HepG2 (cell line): ENCODE measurements around the gene SETD5. TPM values are rescaled to one million over a fixed set of nuclear protein-coding genes. Genes with fewer than 3 reads are reported as not detected.
A peak's percentile ranks its signal among the peaks of the same experiment; 100 is the strongest.

ENCODE experiments used
- ARNT2 ChIP-seq: sonication (generic); formaldehyde crosslinking; IDR thresholded peaks from 2 replicates; pipeline ENCODE4 v1.8.0; 2022; ENCODE audit warnings: mild to moderate bottlenecking, low read depth, missing genetic modification reagents, moderate library complexity
- HCFC1 ChIP-seq: fragments of 150-350 bp; IDR thresholded peaks from 2 replicates; pipeline ENCODE4 v1.6.1; 2014; ENCODE audit warnings: low read depth, low read length
- HNRNPUL1 ChIP-seq: fragments of 200-400 bp; formaldehyde crosslinking; IDR thresholded peaks from 2 replicates; pipeline ENCODE4 v1.6.1; 2017; ENCODE audit warnings: low read depth, mild to moderate bottlenecking, low read length, moderate library complexity
- IRF2 ChIP-seq: IDR thresholded peaks from 2 replicates; pipeline ENCODE4 v1.6.1; 2018; ENCODE audit warnings: missing genetic modification reagents, missing compliant biosample characterization
- KLF12 ChIP-seq: sonication (generic); formaldehyde crosslinking; IDR thresholded peaks from 2 replicates; pipeline ENCODE4 v1.4.0; 2020; ENCODE audit warnings: missing genetic modification reagents, borderline replicate concordance
- MEF2D ChIP-seq: sonication (generic); formaldehyde crosslinking; IDR thresholded peaks from 2 replicates; pipeline ENCODE4 v1.5.1; 2020; ENCODE audit warnings: mild to moderate bottlenecking, missing genetic modification reagents
- NONO ChIP-seq, 2 experiments: fragments of 450-650 bp in 1 of 2; sonication (generic) in 1 of 2; formaldehyde crosslinking in 1 of 2; IDR thresholded peaks in 1 of 2; conservative IDR thresholded peaks in 1 of 2; 2 replicates each; pipeline versions ENCODE4 v1.6.1 to v1.8.0; 2017 to 2022; ENCODE audit warnings: mild to moderate bottlenecking in 1 of 2, missing genetic modification reagents in 1 of 2, moderate library complexity in 1 of 2
- PRMT3 ChIP-seq: sonication (generic); formaldehyde crosslinking; IDR thresholded peaks from 2 replicates; pipeline ENCODE4 v1.8.1; 2022; ENCODE audit warnings: low read depth, mild to moderate bottlenecking, moderate library complexity, missing genetic modification reagents, borderline replicate concordance
- RAD21 ChIP-seq: fragments of 450-650 bp; formaldehyde crosslinking; IDR thresholded peaks from 2 replicates; pipeline ENCODE4 v1.5.0; 2020; ENCODE audit warnings: mild to moderate bottlenecking
- SAP130 ChIP-seq: IDR thresholded peaks from 2 replicates; pipeline ENCODE4 v1.6.1; 2016; ENCODE audit warnings: low read depth
- SP2 ChIP-seq: sonication (generic); formaldehyde crosslinking; IDR thresholded peaks from 2 replicates; pipeline ENCODE4 v1.5.1; 2020; ENCODE audit warnings: mild to moderate bottlenecking, missing genetic modification reagents
- STAG1 ChIP-seq: sonication (generic); formaldehyde crosslinking; IDR thresholded peaks from 2 replicates; pipeline ENCODE4 v1.4.0; 2020; ENCODE audit warnings: missing genetic modification reagents
- TGIF2 ChIP-seq: IDR thresholded peaks from 2 replicates; pipeline ENCODE4 v1.6.1; 2016; ENCODE audit warnings: control low read depth, missing compliant biosample characterization
- ZBTB7A ChIP-seq: sonication (generic); formaldehyde crosslinking; IDR thresholded peaks from 2 replicates; pipeline ENCODE4 v1.8.0; 2022; ENCODE audit warnings: mild to moderate bottlenecking, missing genetic modification reagents
- ZNF10 ChIP-seq: sonication (generic); formaldehyde crosslinking; IDR thresholded peaks from 2 replicates; pipeline ENCODE4 v1.4.0; 2020; ENCODE audit warnings: mild to moderate bottlenecking, low read depth, missing genetic modification reagents, borderline replicate concordance
- ZNF546 ChIP-seq: sonication (generic); formaldehyde crosslinking; conservative IDR thresholded peaks from 2 replicates; pipeline ENCODE4 v1.8.1; 2023; ENCODE audit warnings: mild to moderate bottlenecking, missing genetic modification reagents
- ZNF569 ChIP-seq: sonication (generic); formaldehyde crosslinking; IDR thresholded peaks from 2 replicates; pipeline ENCODE4 v1.5.0; 2020; ENCODE audit warnings: mild to moderate bottlenecking, missing genetic modification reagents, moderate library complexity, borderline replicate concordance
- ZNF614 ChIP-seq: IDR thresholded peaks from 2 replicates; pipeline ENCODE4 v1.6.1; 2018; ENCODE audit warnings: missing biosample characterization, missing genetic modification reagents, inconsistent platforms, borderline replicate concordance
- ZNF660 ChIP-seq: sonication (generic); formaldehyde crosslinking; IDR thresholded peaks from 2 replicates; pipeline ENCODE4 v1.5.1; 2020; ENCODE audit warnings: mild to moderate bottlenecking, low read depth, missing genetic modification reagents, borderline replicate concordance
- ZNF772 ChIP-seq: sonication (generic); formaldehyde crosslinking; IDR thresholded peaks from 2 replicates; pipeline ENCODE4 v1.5.0; 2020; ENCODE audit warnings: mild to moderate bottlenecking, missing genetic modification reagents
- ZNF776 ChIP-seq: sonication (generic); formaldehyde crosslinking; IDR thresholded peaks from 2 replicates; pipeline ENCODE4 v1.4.0; 2020; ENCODE audit warnings: mild to moderate bottlenecking, missing genetic modification reagents
- polyA plus RNA-seq, 8 experiments: library from polyadenylated mRNA; depleted of rRNA in 3 of 8; stranded (reverse) in 7 of 8; unstranded in 1 of 8; fragments of >200 nt; fragmentation: Illumina TruSeq in 4 of 8; extraction: Trizol in 4 of 8; gene quantifications; 2 replicates each; pipeline versions ENCODE4 v1.2.1 to v1.2.3, GENCODE V29; 2011 to 2016; ENCODE audit warnings: low read depth in 4 of 8, missing spikeins in 1 of 8, mixed read lengths in 1 of 8; ENCODE audit not compliant: insufficient read depth in 1 of 8
- total RNA-seq, 5 experiments: library from RNA; depleted of rRNA; stranded (reverse); fragments of >200 nt; fragmentation: Illumina TruSeq; extraction: Trizol; gene quantifications; 2 replicates each; pipeline ENCODE4 v1.2.3, GENCODE V29; 2016; ENCODE audit warnings: low read depth in 1 of 5
- TF ChIP-seq, protein P1 (sequence below): sonication (generic); formaldehyde crosslinking; conservative IDR thresholded peaks from 2 replicates; pipeline ENCODE4 v1.4.0; 2020; ENCODE audit warnings: missing genetic modification reagents
- TF ChIP-seq, protein P2 (sequence below): IDR thresholded peaks from 2 replicates; pipeline ENCODE4 v1.6.1; 2012; ENCODE audit warnings: low read depth, low read length, improper control_type of control experiment
- TF ChIP-seq, protein P3 (sequence below): sonication (generic); formaldehyde crosslinking; IDR thresholded peaks from 2 replicates; pipeline ENCODE4 v1.4.0; 2020; ENCODE audit warnings: missing genetic modification reagents, borderline replicate concordance

SETD5 gene
- total and polyA plus RNA-seq, 2 of the 13 experiments (the other 11 are each of a cell fraction or from before 2014, with no cell fraction given) = 46.8 to 95.8 TPM

- TF ChIP-seq NONO (IDR thresholded peaks at IDR 0.05) = no peak
- TF ChIP-seq NONO (CRISPR knock-in tag; conservative IDR thresholded peaks at IDR 0.05) = peak; percentile 72
- TF ChIP-seq ZNF569 = no peak
- peak; percentile 18; the same call in 1 of the 2 replicates for TF ChIP-seq STAG1 (CRISPR knock-in tag)
- TF ChIP-seq ZNF776 = no peak
- TF ChIP-seq SP2 (CRISPR knock-in tag) = no peak
- TF ChIP-seq PRMT3 (CRISPR knock-in tag) = no peak
- no peak for TF ChIP-seq ZNF10 (CRISPR knock-in tag)
- peak; percentile 90 for TF ChIP-seq IRF2 (CRISPR knock-in tag)
- peak; percentile 95; the same call in 1 of the 2 replicates for TF ChIP-seq ZNF614 (CRISPR knock-in tag)
- peak; percentile 41; the same call in 1 of the 2 replicates for TF ChIP-seq MEF2D (CRISPR knock-in tag)
- TF ChIP-seq HCFC1 = no peak
- TF ChIP-seq, protein P1, sequence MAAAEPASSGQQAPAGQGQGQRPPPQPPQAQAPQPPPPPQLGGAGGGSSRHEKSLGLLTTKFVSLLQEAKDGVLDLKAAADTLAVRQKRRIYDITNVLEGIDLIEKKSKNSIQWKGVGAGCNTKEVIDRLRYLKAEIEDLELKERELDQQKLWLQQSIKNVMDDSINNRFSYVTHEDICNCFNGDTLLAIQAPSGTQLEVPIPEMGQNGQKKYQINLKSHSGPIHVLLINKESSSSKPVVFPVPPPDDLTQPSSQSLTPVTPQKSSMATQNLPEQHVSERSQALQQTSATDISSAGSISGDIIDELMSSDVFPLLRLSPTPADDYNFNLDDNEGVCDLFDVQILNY (CRISPR knock-in tag) = no peak
- TF ChIP-seq, protein P2, sequence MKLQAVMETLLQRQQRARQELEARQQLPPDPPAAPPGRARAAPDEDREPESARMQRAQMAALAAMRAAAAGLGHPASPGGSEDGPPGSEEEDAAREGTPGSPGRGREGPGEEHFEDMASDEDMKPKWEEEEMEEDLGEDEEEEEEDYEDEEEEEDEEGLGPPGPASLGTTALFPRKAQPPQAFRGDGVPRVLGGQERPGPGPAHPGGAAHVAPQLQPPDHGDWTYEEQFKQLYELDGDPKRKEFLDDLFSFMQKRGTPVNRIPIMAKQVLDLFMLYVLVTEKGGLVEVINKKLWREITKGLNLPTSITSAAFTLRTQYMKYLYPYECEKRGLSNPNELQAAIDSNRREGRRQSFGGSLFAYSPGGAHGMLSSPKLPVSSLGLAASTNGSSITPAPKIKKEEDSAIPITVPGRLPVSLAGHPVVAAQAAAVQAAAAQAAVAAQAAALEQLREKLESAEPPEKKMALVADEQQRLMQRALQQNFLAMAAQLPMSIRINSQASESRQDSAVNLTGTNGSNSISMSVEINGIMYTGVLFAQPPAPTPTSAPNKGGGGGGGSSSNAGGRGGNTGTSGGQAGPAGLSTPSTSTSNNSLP = peak; percentile 82
- TF ChIP-seq HNRNPUL1 = no peak
- TF ChIP-seq TGIF2 (CRISPR knock-in tag) = peak; percentile 85
- TF ChIP-seq KLF12 (CRISPR knock-in tag) = no peak
- peak; percentile 55; the same call in 1 of the 2 replicates for TF ChIP-seq ARNT2
- no peak for TF ChIP-seq ZNF772 (CRISPR knock-in tag)
- TF ChIP-seq ZNF660 (CRISPR knock-in tag) = no peak
- TF ChIP-seq, protein P3, sequence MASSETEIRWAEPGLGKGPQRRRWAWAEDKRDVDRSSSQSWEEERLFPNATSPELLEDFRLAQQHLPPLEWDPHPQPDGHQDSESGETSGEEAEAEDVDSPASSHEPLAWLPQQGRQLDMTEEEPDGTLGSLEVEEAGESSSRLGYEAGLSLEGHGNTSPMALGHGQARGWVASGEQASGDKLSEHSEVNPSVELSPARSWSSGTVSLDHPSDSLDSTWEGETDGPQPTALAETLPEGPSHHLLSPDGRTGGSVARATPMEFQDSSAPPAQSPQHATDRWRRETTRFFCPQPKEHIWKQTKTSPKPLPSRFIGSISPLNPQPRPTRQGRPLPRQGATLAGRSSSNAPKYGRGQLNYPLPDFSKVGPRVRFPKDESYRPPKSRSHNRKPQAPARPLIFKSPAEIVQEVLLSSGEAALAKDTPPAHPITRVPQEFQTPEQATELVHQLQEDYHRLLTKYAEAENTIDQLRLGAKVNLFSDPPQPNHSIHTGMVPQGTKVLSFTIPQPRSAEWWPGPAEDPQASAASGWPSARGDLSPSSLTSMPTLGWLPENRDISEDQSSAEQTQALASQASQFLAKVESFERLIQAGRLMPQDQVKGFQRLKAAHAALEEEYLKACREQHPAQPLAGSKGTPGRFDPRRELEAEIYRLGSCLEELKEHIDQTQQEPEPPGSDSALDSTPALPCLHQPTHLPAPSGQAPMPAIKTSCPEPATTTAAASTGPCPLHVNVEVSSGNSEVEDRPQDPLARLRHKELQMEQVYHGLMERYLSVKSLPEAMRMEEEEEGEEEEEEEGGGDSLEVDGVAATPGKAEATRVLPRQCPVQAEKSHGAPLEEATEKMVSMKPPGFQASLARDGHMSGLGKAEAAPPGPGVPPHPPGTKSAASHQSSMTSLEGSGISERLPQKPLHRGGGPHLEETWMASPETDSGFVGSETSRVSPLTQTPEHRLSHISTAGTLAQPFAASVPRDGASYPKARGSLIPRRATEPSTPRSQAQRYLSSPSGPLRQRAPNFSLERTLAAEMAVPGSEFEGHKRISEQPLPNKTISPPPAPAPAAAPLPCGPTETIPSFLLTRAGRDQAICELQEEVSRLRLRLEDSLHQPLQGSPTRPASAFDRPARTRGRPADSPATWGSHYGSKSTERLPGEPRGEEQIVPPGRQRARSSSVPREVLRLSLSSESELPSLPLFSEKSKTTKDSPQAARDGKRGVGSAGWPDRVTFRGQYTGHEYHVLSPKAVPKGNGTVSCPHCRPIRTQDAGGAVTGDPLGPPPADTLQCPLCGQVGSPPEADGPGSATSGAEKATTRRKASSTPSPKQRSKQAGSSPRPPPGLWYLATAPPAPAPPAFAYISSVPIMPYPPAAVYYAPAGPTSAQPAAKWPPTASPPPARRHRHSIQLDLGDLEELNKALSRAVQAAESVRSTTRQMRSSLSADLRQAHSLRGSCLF (CRISPR knock-in tag) = no peak
- TF ChIP-seq ZBTB7A (CRISPR knock-in tag) = no peak
- no peak for TF ChIP-seq ZNF546 (CRISPR knock-in tag)
- TF ChIP-seq SAP130 (CRISPR knock-in tag) = peak; percentile 94
- TF ChIP-seq RAD21 (CRISPR knock-in tag) = peak; percentile 58
These were observed 25.5 kb downstream of the SETD5 start (continued) for GRCh38 chr3:9422712-9423424.
